ENCODE results near the gene DAZ3.
"Not testable (repeated sequence)": the region's sequence is repeated elsewhere in the genome, so short reads cannot be mapped to it uniquely, and the experiment has no call there.

- TF ChIP-seq PATZ1 (CRISPR knock-in tag; IDR thresholded peaks at IDR 0.05; ENCODE audit: borderline replicate concordance); ZFP3 (CRISPR knock-in tag; IDR thresholded peaks at IDR 0.05); TCF4 (CRISPR knock-in tag; IDR thresholded peaks at IDR 0.05; ENCODE audit: borderline replicate concordance); ESRRG (CRISPR knock-in tag; IDR thresholded peaks at IDR 0.05); ZNF70 (CRISPR knock-in tag; IDR thresholded peaks at IDR 0.05): not testable (repeated sequence)
Observed at GRCh38 chrY:24825069-24825468, 11.9 kb upstream of the DAZ3 start.
